ENCODE measurements around the gene FBXW8. TPM values are rescaled to one million over a fixed set of nuclear protein-coding genes. Genes with fewer than 3 reads are reported as not detected.

The FBXW8 gene
- total RNA-seq, 1 experiment from 2014 or later = 20.6 TPM

GRCh38 chr12:116876151-116876869, 34.4 kb upstream of the FBXW8 start:
- H3K4me2 ChIP-seq = no peak overlapping the region
- intact Hi-C loops (cut with micrococcal nuclease; ENCODE audit: unreplicated experiment) = no loop called here
- H3K36me3 ChIP-seq (ENCODE audit: low read depth) = 0 out of 2 replicates have a peak, but pooled peaks cover 8% of the 10 kb centered on the region
- TF ChIP-seq EZH2 (IDR thresholded peaks at IDR 0.05; ENCODE audit: low read depth) (no peak), CTCF (conservative IDR thresholded peaks at IDR 0.05) (no peak)
- no TSS peak for BruUV-seq (replicated peaks)
- CTCF ChIA-PET = no interaction called here
- H3F3A ChIP-seq (ENCODE audit: insufficient read depth, low read depth) = peaks cover 25% of the 10 kb centered on the region
- peaks cover 15% of the 10 kb centered on the region for H3K4me1 ChIP-seq (replicated peaks; ENCODE audit: insufficient read depth)
- no peak overlapping the region for H3K4me3 ChIP-seq
- no peaks in the 10 kb centered on the region for H4K20me1 ChIP-seq (ENCODE audit: insufficient read depth)
- POLR2A ChIA-PET (ENCODE audit: unreplicated experiment) = no interaction called here
- H3K27ac ChIP-seq = no peak overlapping the region
- peaks cover 19% of the 10 kb centered on the region; the same call in 1 of the 2 replicates for H3K79me2 ChIP-seq (ENCODE audit: low read depth)
- no peak for DNase-seq
- H3K9me2 ChIP-seq (ENCODE audit: insufficient read depth) = no peaks in the 10 kb centered on the region
- no peak overlapping the region for H2AFZ ChIP-seq
- H3K27me3 ChIP-seq (ENCODE audit: insufficient read depth, low read depth) = peaks cover 3% of the 10 kb centered on the region; the same call in 1 of the 2 replicates
- peaks cover 3% of the 10 kb centered on the region; the same call in 1 of the 2 replicates for H3K9me3 ChIP-seq (ENCODE audit: insufficient read depth, low read depth)

- peak overlapping the region; percentile 63; the same call in 1 of the 2 replicates for H2AFZ ChIP-seq
- H3F3A ChIP-seq (ENCODE audit: insufficient read depth, low read depth) = peaks cover 37% of the 10 kb centered on the region
- no peaks in the 10 kb centered on the region for H3K9me2 ChIP-seq (ENCODE audit: insufficient read depth)
- BruUV-seq (replicated peaks) = TSS peak; percentile 83
- peaks cover 3% of the 10 kb centered on the region; the same call in 1 of the 2 replicates for H3K27me3 ChIP-seq (ENCODE audit: insufficient read depth, low read depth)
- no peaks in the 10 kb centered on the region for H4K20me1 ChIP-seq (ENCODE audit: insufficient read depth)
- H3K4me1 ChIP-seq (replicated peaks; ENCODE audit: insufficient read depth) = peaks cover 22% of the 10 kb centered on the region
- H3K9me3 ChIP-seq (ENCODE audit: insufficient read depth, low read depth) = peaks cover 3% of the 10 kb centered on the region; the same call in 1 of the 2 replicates
- no peak for TF ChIP-seq CTCF (conservative IDR thresholded peaks at IDR 0.05)
- TF ChIP-seq EZH2 (IDR thresholded peaks at IDR 0.05; ENCODE audit: low read depth) = no peak
- H3K36me3 ChIP-seq (ENCODE audit: low read depth) = 0 out of 2 replicates have a peak, but pooled peaks cover 8% of the 10 kb centered on the region
- H3K4me3 ChIP-seq = peak overlapping the region; percentile 67
- H3K27ac ChIP-seq = peak overlapping the region; percentile 72
- peak overlapping the region; percentile 96 for H3K4me2 ChIP-seq
- intact Hi-C loops (cut with micrococcal nuclease; ENCODE audit: unreplicated experiment) = loop anchor here (1.0 kb wide), 1 partner anchor 66 kb away; no protein-coding TSS in a partner anchor
- POLR2A ChIA-PET (ENCODE audit: unreplicated experiment) = no interaction called here
- peaks cover 19% of the 10 kb centered on the region; the same call in 1 of the 2 replicates for H3K79me2 ChIP-seq (ENCODE audit: low read depth)
- CTCF ChIA-PET = no interaction called here
- DNase-seq = peak; percentile 88 to 92
Measured at GRCh38 chr12:116878567-116879508, 31.9 kb upstream of the FBXW8 start.

Measured in PC-9 (cell line).